ENCODE results near the gene C12orf75.
"Not testable (repeated sequence)": the region's sequence is repeated elsewhere in the genome, so short reads cannot be mapped to it uniquely, and the experiment has no call there.

Gene C12orf75

GRCh38 chr12:105310476-105311085 lies 19.9 kb upstream of the C12orf75 start:
- DNase-seq, result peak; percentile 33

GRCh38 chr12:105311936-105312335 lies 18.6 kb upstream of the C12orf75 start:
- not testable (repeated sequence) for DNase-seq

- not testable (repeated sequence) for DNase-seq
Observed at GRCh38 chr12:105313755-105314154, 16.7 kb upstream of the C12orf75 start.

GRCh38 chr12:105315130-105315529 lies 15.4 kb upstream of the C12orf75 start:
- no peak for DNase-seq

- DNase-seq, result no peak
Observed at GRCh38 chr12:105315726-105316125, 14.8 kb upstream of the C12orf75 start.

GRCh38 chr12:105316931-105317852 lies 13.3 kb upstream of the C12orf75 start:
- no peak for DNase-seq

- DNase-seq, result no peak
Observed at GRCh38 chr12:105317942-105318621, 12.4 kb upstream of the C12orf75 start.

GRCh38 chr12:105318651-105319483 lies 11.6 kb upstream of the C12orf75 start:
- no peak for DNase-seq

- DNase-seq, result no peak
Observed at GRCh38 chr12:105319691-105320209, 10.7 kb upstream of the C12orf75 start.

GRCh38 chr12:105321125-105321524 lies 9.4 kb upstream of the C12orf75 start:
- DNase-seq, result no peak

GRCh38 chr12:105322070-105322469 lies 8.4 kb upstream of the C12orf75 start:
- DNase-seq, result no peak

GRCh38 chr12:105324704-105325103 lies 5.8 kb upstream of the C12orf75 start:
- no peak for DNase-seq

- DNase-seq, result no peak
Observed at GRCh38 chr12:105325117-105325516, 5.4 kb upstream of the C12orf75 start.

GRCh38 chr12:105329926-105330282 lies 587 bp upstream of the C12orf75 start:
- no peak for DNase-seq

GRCh38 chr12:105330931-105331804 lies 677 bp downstream of the C12orf75 start:
- no peak for DNase-seq

GRCh38 chr12:105331805-105332251 lies 1.3 kb downstream of the C12orf75 start:
- no peak for DNase-seq

GRCh38 chr12:105332286-105332685 lies 1.8 kb downstream of the C12orf75 start:
- DNase-seq, result not testable (repeated sequence)

GRCh38 chr12:105332925-105333324 lies 2.4 kb downstream of the C12orf75 start:
- DNase-seq, result no peak

GRCh38 chr12:105334001-105334400 lies 3.5 kb downstream of the C12orf75 start:
- no peak for DNase-seq

GRCh38 chr12:105334582-105334981 lies 4.1 kb downstream of the C12orf75 start:
- DNase-seq, result no peak

GRCh38 chr12:105335856-105336255 lies 5.4 kb downstream of the C12orf75 start:
- DNase-seq, result no peak

Measured in NCI-H1105 (cell line).